ENCODE results near the gene ZNF428. TPM values are rescaled to one million over a fixed set of nuclear protein-coding genes. Genes with fewer than 3 reads are reported as not detected.

The ZNF428 gene
- total RNA-seq, 1 donor from 2014 or later, result 114 TPM

- peak overlapping the region; percentile 95 for H3K27ac Mint-ChIP-seq (ENCODE audit: unreplicated experiment)
- peak overlapping the region; percentile 86 for H3K4me3 Mint-ChIP-seq
- peaks cover 42% of the 10 kb centered on the region for H3K4me1 Mint-ChIP-seq
- no peaks in the 10 kb centered on the region for H3K27me3 Mint-ChIP-seq (ENCODE audit: low read depth)
- no peak for TF ChIP-seq CTCF (conservative IDR thresholded peaks at IDR 0.05)
- H3K9me3 Mint-ChIP-seq, result no peaks in the 10 kb centered on the region
- DNase-seq (ENCODE audit: low read depth, low spot score), result peak; percentile 65
- H3K36me3 Mint-ChIP-seq (ENCODE audit: low read depth), result no peaks in the 10 kb centered on the region
Measured at GRCh38 chr19:43634872-43635560, 15.6 kb upstream of the ZNF428 start.

GRCh38 chr19:43634506-43634871 lies 15.1 kb upstream of the ZNF428 start:
- Mint-ChIP-seq H3K27me3 (ENCODE audit: low read depth) (no peaks in the 10 kb centered on the region), H3K27ac (ENCODE audit: unreplicated experiment) (peak overlapping the region; percentile 95), H3K9me3 (no peaks in the 10 kb centered on the region), H3K36me3 (ENCODE audit: low read depth) (no peaks in the 10 kb centered on the region), H3K4me3 (no peak overlapping the region), H3K4me1 (peaks cover 42% of the 10 kb centered on the region)
- no peak for TF ChIP-seq CTCF (conservative IDR thresholded peaks at IDR 0.05)
- DNase-seq (ENCODE audit: low read depth, low spot score), result no peak

- DNase-seq (ENCODE audit: low read depth, low spot score), result no peak
- Mint-ChIP-seq H3K4me1 (peaks cover 40% of the 10 kb centered on the region), H3K27ac (ENCODE audit: unreplicated experiment) (no peak overlapping the region), H3K36me3 (ENCODE audit: low read depth) (no peaks in the 10 kb centered on the region), H3K27me3 (ENCODE audit: low read depth) (no peaks in the 10 kb centered on the region), H3K4me3 (no peak overlapping the region), H3K9me3 (no peaks in the 10 kb centered on the region)
- TF ChIP-seq CTCF (conservative IDR thresholded peaks at IDR 0.05), result no peak
Measured at GRCh38 chr19:43634068-43634467, 14.6 kb upstream of the ZNF428 start.

GRCh38 chr19:43633520-43633919 lies 14.1 kb upstream of the ZNF428 start:
- no peaks in the 10 kb centered on the region for H3K36me3 Mint-ChIP-seq (ENCODE audit: low read depth)
- H3K27me3 Mint-ChIP-seq (ENCODE audit: low read depth), result no peaks in the 10 kb centered on the region
- no peaks in the 10 kb centered on the region for H3K9me3 Mint-ChIP-seq
- no peak overlapping the region for H3K4me3 Mint-ChIP-seq
- H3K4me1 Mint-ChIP-seq, result peaks cover 40% of the 10 kb centered on the region
- H3K27ac Mint-ChIP-seq (ENCODE audit: unreplicated experiment), result peak overlapping the region; percentile 60
- no peak for TF ChIP-seq CTCF (conservative IDR thresholded peaks at IDR 0.05)
- DNase-seq (ENCODE audit: low read depth, low spot score), result no peak

GRCh38 chr19:43631491-43631890 lies 12.1 kb upstream of the ZNF428 start:
- Mint-ChIP-seq H3K36me3 (ENCODE audit: low read depth) (peaks cover 4% of the 10 kb centered on the region), H3K27me3 (ENCODE audit: low read depth) (no peaks in the 10 kb centered on the region), H3K4me3 (no peak overlapping the region), H3K27ac (ENCODE audit: unreplicated experiment) (no peak overlapping the region), H3K9me3 (no peaks in the 10 kb centered on the region), H3K4me1 (peaks cover 35% of the 10 kb centered on the region)
- TF ChIP-seq CTCF (conservative IDR thresholded peaks at IDR 0.05), result no peak
- no peak for DNase-seq (ENCODE audit: low read depth, low spot score)
